ENCODE data around the gene SLC9A8.

The SLC9A8 gene

GRCh38 chr20:49812507-49813304 lies at the start of gene SLC9A8:
Gene SLC9A8, plus strand, starts transcription at chr20:49812828. Its CDS starts 95 bp downstream, at chr20:49812923.
- DNase-seq (ENCODE audit: low read depth): peak; percentile 91
- TF ChIP-seq, protein P1, sequence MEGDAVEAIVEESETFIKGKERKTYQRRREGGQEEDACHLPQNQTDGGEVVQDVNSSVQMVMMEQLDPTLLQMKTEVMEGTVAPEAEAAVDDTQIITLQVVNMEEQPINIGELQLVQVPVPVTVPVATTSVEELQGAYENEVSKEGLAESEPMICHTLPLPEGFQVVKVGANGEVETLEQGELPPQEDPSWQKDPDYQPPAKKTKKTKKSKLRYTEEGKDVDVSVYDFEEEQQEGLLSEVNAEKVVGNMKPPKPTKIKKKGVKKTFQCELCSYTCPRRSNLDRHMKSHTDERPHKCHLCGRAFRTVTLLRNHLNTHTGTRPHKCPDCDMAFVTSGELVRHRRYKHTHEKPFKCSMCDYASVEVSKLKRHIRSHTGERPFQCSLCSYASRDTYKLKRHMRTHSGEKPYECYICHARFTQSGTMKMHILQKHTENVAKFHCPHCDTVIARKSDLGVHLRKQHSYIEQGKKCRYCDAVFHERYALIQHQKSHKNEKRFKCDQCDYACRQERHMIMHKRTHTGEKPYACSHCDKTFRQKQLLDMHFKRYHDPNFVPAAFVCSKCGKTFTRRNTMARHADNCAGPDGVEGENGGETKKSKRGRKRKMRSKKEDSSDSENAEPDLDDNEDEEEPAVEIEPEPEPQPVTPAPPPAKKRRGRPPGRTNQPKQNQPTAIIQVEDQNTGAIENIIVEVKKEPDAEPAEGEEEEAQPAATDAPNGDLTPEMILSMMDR (IDR thresholded peaks at IDR 0.05; ENCODE audit: insufficient read depth, low read depth, low read length, missing control alignments): peak; percentile 43
- H3K4me3 ChIP-seq (ENCODE audit: low read depth, low read length): peak within 1 kb of the TSS; percentile 79

DNA sequence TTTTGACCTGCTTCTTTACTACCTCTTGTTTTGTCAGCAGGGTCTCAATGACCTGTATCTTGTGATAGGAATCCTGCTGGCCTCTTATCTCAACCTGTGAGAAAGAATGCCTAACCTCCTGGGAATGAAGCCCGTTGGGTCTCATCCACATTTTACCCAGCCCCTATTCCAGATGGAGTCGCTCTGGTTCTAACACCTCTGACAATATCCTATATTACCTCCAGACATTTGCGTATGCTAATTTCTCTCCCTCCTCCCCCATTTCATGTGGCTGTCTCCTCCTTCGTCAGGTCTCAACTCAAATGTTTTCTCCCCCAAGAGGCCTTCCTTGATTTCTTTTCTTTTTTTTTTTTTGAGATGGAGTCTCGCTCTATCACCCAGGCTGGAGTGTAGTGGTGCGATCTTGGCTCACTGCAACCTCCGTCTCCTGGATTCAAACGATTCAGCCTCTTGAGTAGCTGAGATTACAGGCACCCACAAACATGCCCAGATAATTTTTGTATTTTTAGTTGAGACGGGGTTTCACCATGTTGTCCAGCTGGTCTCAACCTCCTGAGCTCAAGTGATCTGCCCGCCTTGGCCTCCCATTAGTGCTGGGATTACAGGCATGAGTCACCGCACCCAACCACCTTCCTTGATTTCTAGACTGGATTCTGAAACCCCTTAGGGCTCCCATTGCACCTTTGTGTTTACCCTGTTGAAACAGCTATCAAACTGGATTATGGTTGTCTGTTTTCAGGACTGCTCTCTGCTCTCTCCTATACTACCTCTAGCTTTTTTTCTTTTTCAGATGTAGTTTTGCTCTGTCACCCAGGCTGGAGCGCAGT lies 49.5 kb upstream of the SLC9A8 start:
- no peak overlapping the region for H3K4me3 ChIP-seq (ENCODE audit: low read depth, low read length)
- no peak for DNase-seq (ENCODE audit: low read depth)
- TF ChIP-seq, protein P1 (IDR thresholded peaks at IDR 0.05; ENCODE audit: insufficient read depth, low read depth, low read length, missing control alignments): no peak

GRCh38 chr20:49765413-49765736 lies 47.3 kb upstream of the SLC9A8 start:
- TF ChIP-seq, protein P1 (IDR thresholded peaks at IDR 0.05; ENCODE audit: insufficient read depth, low read depth, low read length, missing control alignments): no peak
- H3K4me3 ChIP-seq (ENCODE audit: low read depth, low read length): no peak overlapping the region
- DNase-seq (ENCODE audit: low read depth): no peak

GRCh38 chr20:49765846-49766541 lies 46.6 kb upstream of the SLC9A8 start:
- DNase-seq (ENCODE audit: low read depth): no peak
- H3K4me3 ChIP-seq (ENCODE audit: low read depth, low read length): no peak overlapping the region
- TF ChIP-seq, protein P1 (IDR thresholded peaks at IDR 0.05; ENCODE audit: insufficient read depth, low read depth, low read length, missing control alignments): no peak

GRCh38 chr20:49766979-49767521 lies 45.6 kb upstream of the SLC9A8 start:
- no peak for DNase-seq (ENCODE audit: low read depth)
- TF ChIP-seq, protein P1 (IDR thresholded peaks at IDR 0.05; ENCODE audit: insufficient read depth, low read depth, low read length, missing control alignments): no peak
- no peak overlapping the region for H3K4me3 ChIP-seq (ENCODE audit: low read depth, low read length)

DNA sequence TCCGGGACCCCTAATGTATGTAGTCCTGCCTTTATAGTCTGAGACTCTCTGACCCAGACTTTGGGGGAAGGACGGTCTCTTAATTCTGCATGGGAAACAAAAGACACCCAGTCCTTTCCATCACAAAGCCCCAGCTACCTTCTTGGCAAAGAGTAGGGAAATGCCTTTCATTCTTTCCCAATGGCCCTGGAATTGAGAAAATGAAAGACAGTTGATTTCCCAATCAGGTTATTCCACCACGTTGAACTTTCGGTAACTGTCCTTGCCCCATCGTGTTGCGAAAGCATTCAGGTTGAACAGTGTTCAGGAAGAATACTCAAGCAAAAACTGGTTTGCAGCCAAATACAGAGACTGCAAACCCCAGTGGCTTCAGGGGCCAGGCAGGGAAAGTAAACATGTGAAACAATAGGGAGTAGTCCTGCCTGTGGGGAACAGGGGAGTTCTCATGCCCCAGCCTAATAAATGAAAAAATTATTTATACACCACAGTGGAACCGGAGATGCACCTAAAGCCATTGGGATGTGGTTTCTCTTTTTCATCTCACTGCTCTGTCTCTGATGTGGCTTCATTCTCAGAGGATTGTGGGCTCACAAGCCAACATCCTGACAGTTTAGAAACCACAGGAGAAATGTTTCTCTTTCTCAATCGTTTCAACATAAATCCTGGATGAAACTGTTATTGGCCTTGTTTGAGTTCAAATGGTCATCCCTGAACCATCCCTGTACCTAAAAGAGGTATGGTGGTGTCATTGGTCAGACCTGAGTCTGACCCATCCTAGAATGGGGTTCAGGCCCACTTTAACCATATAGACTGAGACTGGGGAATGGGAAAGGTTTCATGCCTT lies 44.2 kb upstream of the SLC9A8 start:
- peak; percentile 55 for DNase-seq (ENCODE audit: low read depth)
- TF ChIP-seq, protein P1 (IDR thresholded peaks at IDR 0.05; ENCODE audit: insufficient read depth, low read depth, low read length, missing control alignments): no peak
- H3K4me3 ChIP-seq (ENCODE audit: low read depth, low read length): no peak overlapping the region

All from GM12865 (cell line).